ENCODE data around the gene ASL. TPM values are rescaled to one million over a fixed set of nuclear protein-coding genes. Genes with fewer than 3 reads are reported as not detected.
A peak's percentile ranks its signal among the peaks of the same experiment; 100 is the strongest.

ASL gene
- total and polyA plus RNA-seq, 10 of the 15 experiments (the other 5 are each of a cell fraction or from before 2014, with no cell fraction given): 0.66 to 36.7 (median 28.8) TPM

DNA sequence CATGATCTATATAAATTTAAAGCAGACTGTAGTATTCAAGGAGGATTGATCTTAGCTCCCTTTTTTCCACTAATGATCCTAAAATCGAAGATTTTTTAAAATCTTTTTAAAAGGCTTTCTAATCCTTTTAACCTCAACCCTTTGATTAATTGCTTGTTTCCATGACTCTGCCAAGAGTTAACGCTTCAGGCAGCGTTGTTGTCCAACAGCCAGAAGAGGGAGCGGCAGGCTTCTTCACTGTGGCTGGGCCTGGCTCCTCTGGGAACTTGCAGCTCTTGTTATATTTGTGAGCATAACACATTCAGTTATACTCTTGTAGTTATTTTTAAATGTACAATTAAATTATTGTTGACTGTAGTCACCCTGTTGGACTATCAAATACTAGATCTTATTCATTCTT, 65.3 kb downstream of the ASL start:
- intact Hi-C loops (cut with micrococcal nuclease; ENCODE audit: unreplicated experiment): no loop called here
- H3K79me2 ChIP-seq (ENCODE audit: control insufficient read depth, insufficient read depth, low read length): no peaks in the 10 kb centered on the region
- 0 out of 2 replicates have a peak, but pooled peaks have one; percentile 15 for TF ChIP-seq RAD21 (IDR thresholded peaks at IDR 0.05; ENCODE audit: insufficient read depth, low read depth, low read length)
- TF ChIP-seq GATAD2B (conservative IDR thresholded peaks at IDR 0.05; ENCODE audit: low read depth): no peak
- POLR2A ChIA-PET: no interaction called here
- ATAC-seq (no peak), FAIRE-seq (no peak), DNase-seq (ENCODE audit: low read depth, low spot score) (no peak)
- peaks cover 10 to 26% of the 10 kb centered on the region in 2 experiments; a peak in 3 of 4 replicates for H3K36me3 ChIP-seq (ENCODE audit: control insufficient read depth in 2 of 2, insufficient read depth in 2 of 2, low read length in 1 of 2)
- in situ Hi-C loops (cut with MboI): no loop called here
- no peaks in the 10 kb centered on the region for H4K20me1 ChIP-seq (ENCODE audit: control insufficient read depth, insufficient read depth)
- SMC1A ChIA-PET (ENCODE audit: uncharacterized antibody, unreplicated experiment): interaction anchor here (1.4 kb wide), 1 partner anchor 9 kb away, joined by 3 read pairs; no protein-coding TSS in a partner anchor
- no peak overlapping the region for H2AFZ ChIP-seq (ENCODE audit: control insufficient read depth, low read depth, low read length)
- H3K4me3 ChIP-seq: no peak overlapping the region
- no peak overlapping the region for H3K9ac ChIP-seq (ENCODE audit: control insufficient read depth, insufficient read depth, low read length)
- RAD21 ChIA-PET (ENCODE audit: unreplicated experiment): no interaction called here
- CTCF ChIA-PET: no interaction called here
- H3K27me3 ChIP-seq (replicated peaks in 1 of 2; ENCODE audit: control insufficient read depth in 2 of 2, insufficient read depth in 2 of 2, low read length in 1 of 2): no peaks in the 10 kb centered on the region
- no peak overlapping the region for H3K27ac ChIP-seq (ENCODE audit: control insufficient read depth, insufficient read depth)
- no peak overlapping the region for H3K4me2 ChIP-seq (ENCODE audit: control insufficient read depth, insufficient read depth)
- no peaks in the 10 kb centered on the region for H3K4me1 ChIP-seq (ENCODE audit: control insufficient read depth, insufficient read depth, low read length)
- no peaks in the 10 kb centered on the region for H3K9me3 ChIP-seq (replicated peaks; ENCODE audit: control insufficient read depth, insufficient read depth, low read length)
- 96% methylated on average over 4 of the region's 4 CpGs for WGBS (ENCODE audit: insufficient coverage, insufficient replicate concordance, low lambda C conversion rate, missing lambda C conversion rate)
- no TSS peak for BruUV-seq (replicated peaks)

DNA sequence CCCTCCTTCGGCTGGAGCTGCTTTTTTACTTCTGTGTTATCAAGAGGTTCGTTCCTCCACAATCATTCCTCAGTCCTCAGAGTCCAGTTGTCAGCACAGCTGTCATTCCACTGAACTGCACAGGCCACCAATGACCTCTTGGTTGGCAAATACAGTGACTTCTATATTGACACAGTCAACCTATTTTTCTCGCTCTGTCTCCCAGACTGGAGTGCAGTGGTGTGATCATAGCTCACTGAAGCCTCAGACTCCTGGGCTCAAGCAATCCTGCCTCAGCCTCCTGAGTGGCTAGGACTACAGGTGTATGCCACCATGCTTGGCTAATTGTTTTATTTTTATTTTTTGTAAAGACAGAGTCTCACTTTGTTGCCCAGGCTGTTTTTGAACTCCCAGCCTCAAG, 66.7 kb downstream of the ASL start:
- no peaks in the 10 kb centered on the region for H3K27me3 ChIP-seq (replicated peaks in 1 of 2; ENCODE audit: control insufficient read depth in 2 of 2, insufficient read depth in 2 of 2, low read length in 1 of 2)
- in situ Hi-C loops (cut with MboI) (no loop called here), intact Hi-C loops (cut with micrococcal nuclease; ENCODE audit: unreplicated experiment) (no loop called here)
- ATAC-seq: no peak
- no peak overlapping the region for H3K27ac ChIP-seq (ENCODE audit: control insufficient read depth, insufficient read depth)
- no peak for FAIRE-seq
- ChIA-PET RAD21 (ENCODE audit: unreplicated experiment) (no interaction called here), POLR2A (no interaction called here), CTCF (no interaction called here), SMC1A (ENCODE audit: uncharacterized antibody, unreplicated experiment) (no interaction called here)
- H3K36me3 ChIP-seq (ENCODE audit: control insufficient read depth in 2 of 2, insufficient read depth in 2 of 2, low read length in 1 of 2): peaks cover 13 to 29% of the 10 kb centered on the region in 2 experiments; a peak in 3 of 4 replicates
- no TSS peak for BruUV-seq (replicated peaks)
- 87% methylated on average over 3 of the region's 3 CpGs for WGBS (ENCODE audit: insufficient coverage, insufficient replicate concordance, low lambda C conversion rate, missing lambda C conversion rate)
- H2AFZ ChIP-seq (ENCODE audit: control insufficient read depth, low read depth, low read length): no peak overlapping the region
- H3K79me2 ChIP-seq (ENCODE audit: control insufficient read depth, insufficient read depth, low read length): no peaks in the 10 kb centered on the region
- no peak overlapping the region for H3K4me3 ChIP-seq
- no peaks in the 10 kb centered on the region for H4K20me1 ChIP-seq (ENCODE audit: control insufficient read depth, insufficient read depth)
- no peaks in the 10 kb centered on the region for H3K4me1 ChIP-seq (ENCODE audit: control insufficient read depth, insufficient read depth, low read length)
- DNase-seq (ENCODE audit: low read depth, low spot score): no peak
- no peaks in the 10 kb centered on the region for H3K9me3 ChIP-seq (replicated peaks; ENCODE audit: control insufficient read depth, insufficient read depth, low read length)
- H3K9ac ChIP-seq (ENCODE audit: control insufficient read depth, insufficient read depth, low read length): no peak overlapping the region
- TF ChIP-seq JUNB (IDR thresholded peaks at IDR 0.05): no peak
- no peak for TF ChIP-seq JUND (IDR thresholded peaks at IDR 0.05; ENCODE audit: low read depth, low read length)
- TF ChIP-seq IRF4 (IDR thresholded peaks at IDR 0.05; ENCODE audit: low read depth, low read length): no peak
- TF ChIP-seq MEF2A (IDR thresholded peaks at IDR 0.05; ENCODE audit: insufficient read depth, low read depth, low read length): no peak
- TF ChIP-seq KAT2A (conservative IDR thresholded peaks at IDR 0.05; ENCODE audit: control insufficient read depth, low read depth, low read length): no peak
- TF ChIP-seq, protein P1, sequence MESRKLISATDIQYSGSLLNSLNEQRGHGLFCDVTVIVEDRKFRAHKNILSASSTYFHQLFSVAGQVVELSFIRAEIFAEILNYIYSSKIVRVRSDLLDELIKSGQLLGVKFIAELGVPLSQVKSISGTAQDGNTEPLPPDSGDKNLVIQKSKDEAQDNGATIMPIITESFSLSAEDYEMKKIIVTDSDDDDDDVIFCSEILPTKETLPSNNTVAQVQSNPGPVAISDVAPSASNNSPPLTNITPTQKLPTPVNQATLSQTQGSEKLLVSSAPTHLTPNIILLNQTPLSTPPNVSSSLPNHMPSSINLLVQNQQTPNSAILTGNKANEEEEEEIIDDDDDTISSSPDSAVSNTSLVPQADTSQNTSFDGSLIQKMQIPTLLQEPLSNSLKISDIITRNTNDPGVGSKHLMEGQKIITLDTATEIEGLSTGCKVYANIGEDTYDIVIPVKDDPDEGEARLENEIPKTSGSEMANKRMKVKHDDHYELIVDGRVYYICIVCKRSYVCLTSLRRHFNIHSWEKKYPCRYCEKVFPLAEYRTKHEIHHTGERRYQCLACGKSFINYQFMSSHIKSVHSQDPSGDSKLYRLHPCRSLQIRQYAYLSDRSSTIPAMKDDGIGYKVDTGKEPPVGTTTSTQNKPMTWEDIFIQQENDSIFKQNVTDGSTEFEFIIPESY (IDR thresholded peaks at IDR 0.05): no peak
- TF ChIP-seq, protein P2, sequence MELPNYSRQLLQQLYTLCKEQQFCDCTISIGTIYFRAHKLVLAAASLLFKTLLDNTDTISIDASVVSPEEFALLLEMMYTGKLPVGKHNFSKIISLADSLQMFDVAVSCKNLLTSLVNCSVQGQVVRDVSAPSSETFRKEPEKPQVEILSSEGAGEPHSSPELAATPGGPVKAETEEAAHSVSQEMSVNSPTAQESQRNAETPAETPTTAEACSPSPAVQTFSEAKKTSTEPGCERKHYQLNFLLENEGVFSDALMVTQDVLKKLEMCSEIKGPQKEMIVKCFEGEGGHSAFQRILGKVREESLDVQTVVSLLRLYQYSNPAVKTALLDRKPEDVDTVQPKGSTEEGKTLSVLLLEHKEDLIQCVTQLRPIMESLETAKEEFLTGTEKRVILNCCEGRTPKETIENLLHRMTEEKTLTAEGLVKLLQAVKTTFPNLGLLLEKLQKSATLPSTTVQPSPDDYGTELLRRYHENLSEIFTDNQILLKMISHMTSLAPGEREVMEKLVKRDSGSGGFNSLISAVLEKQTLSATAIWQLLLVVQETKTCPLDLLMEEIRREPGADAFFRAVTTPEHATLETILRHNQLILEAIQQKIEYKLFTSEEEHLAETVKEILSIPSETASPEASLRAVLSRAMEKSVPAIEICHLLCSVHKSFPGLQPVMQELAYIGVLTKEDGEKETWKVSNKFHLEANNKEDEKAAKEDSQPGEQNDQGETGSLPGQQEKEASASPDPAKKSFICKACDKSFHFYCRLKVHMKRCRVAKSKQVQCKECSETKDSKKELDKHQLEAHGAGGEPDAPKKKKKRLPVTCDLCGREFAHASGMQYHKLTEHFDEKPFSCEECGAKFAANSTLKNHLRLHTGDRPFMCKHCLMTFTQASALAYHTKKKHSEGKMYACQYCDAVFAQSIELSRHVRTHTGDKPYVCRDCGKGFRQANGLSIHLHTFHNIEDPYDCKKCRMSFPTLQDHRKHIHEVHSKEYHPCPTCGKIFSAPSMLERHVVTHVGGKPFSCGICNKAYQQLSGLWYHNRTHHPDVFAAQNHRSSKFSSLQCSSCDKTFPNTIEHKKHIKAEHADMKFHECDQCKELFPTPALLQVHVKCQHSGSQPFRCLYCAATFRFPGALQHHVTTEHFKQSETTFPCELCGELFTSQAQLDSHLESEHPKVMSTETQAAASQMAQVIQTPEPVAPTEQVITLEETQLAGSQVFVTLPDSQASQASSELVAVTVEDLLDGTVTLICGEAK (IDR thresholded peaks at IDR 0.05; ENCODE audit: borderline replicate concordance): no peak
- H3K4me2 ChIP-seq (ENCODE audit: control insufficient read depth, insufficient read depth): no peak overlapping the region

Data from GM12878 (cell line).